ENCODE data around the gene TOGARAM1. TPM values are rescaled to one million over a fixed set of nuclear protein-coding genes. Genes with fewer than 3 reads are reported as not detected.
"Not testable (repeated sequence)": the region's sequence is repeated elsewhere in the genome, so short reads cannot be mapped to it uniquely, and the experiment has no call there.

Gene TOGARAM1
- total RNA-seq, 1 donor from 2014 or later, result 12.6 TPM

GRCh38 chr14:45068396-45068795, 106.4 kb downstream of the TOGARAM1 start:
- no peak overlapping the region for H3K4me3 ChIP-seq

GRCh38 chr14:45070215-45070614, 108.2 kb downstream of the TOGARAM1 start:
- H3K36me3 ChIP-seq, result peaks cover 9% of the 10 kb centered on the region
- no peaks in the 10 kb centered on the region for H3K27me3 ChIP-seq
- no peaks in the 10 kb centered on the region for H3K4me1 ChIP-seq
- intact Hi-C loops (cut with DNase I), result no loop called here
- DNase-seq (no peak), ATAC-seq (no peak)
- H3K4me3 ChIP-seq, result no peak overlapping the region
- no peak for TF ChIP-seq CTCF (IDR thresholded peaks at IDR 0.05)
- no peak overlapping the region for H3K27ac ChIP-seq
- no peaks in the 10 kb centered on the region for H3K9me3 ChIP-seq

More at GRCh38 chr14:45068396-45068795, 106.4 kb downstream of the TOGARAM1 start:
- no peaks in the 10 kb centered on the region for H3K4me1 ChIP-seq
- no peaks in the 10 kb centered on the region for H3K27me3 ChIP-seq
- TF ChIP-seq CTCF (IDR thresholded peaks at IDR 0.05), result no peak
- peaks cover 6% of the 10 kb centered on the region for H3K36me3 ChIP-seq
- no peaks in the 10 kb centered on the region for H3K9me3 ChIP-seq
- no peak for DNase-seq
- intact Hi-C loops (cut with DNase I), result no loop called here
- ATAC-seq, result no peak
- H3K27ac ChIP-seq, result no peak overlapping the region

GRCh38 chr14:45072126-45072525, 110.1 kb downstream of the TOGARAM1 start:
- peaks cover 9% of the 10 kb centered on the region for H3K36me3 ChIP-seq
- no peak overlapping the region for H3K27ac ChIP-seq
- no peaks in the 10 kb centered on the region for H3K9me3 ChIP-seq
- no peak for DNase-seq
- H3K4me3 ChIP-seq, result no peak overlapping the region
- no peak for ATAC-seq
- no peaks in the 10 kb centered on the region for H3K4me1 ChIP-seq
- intact Hi-C loops (cut with DNase I), result no loop called here
- TF ChIP-seq CTCF (IDR thresholded peaks at IDR 0.05), result no peak
- no peaks in the 10 kb centered on the region for H3K27me3 ChIP-seq

GRCh38 chr14:45073231-45073879, 111.4 kb downstream of the TOGARAM1 start:
- H3K9me3 ChIP-seq, result no peaks in the 10 kb centered on the region
- no peak for ATAC-seq
- intact Hi-C loops (cut with DNase I), result no loop called here

GRCh38 chr14:45078323-45078722, 116.3 kb downstream of the TOGARAM1 start:
- no peak overlapping the region for H3K27ac ChIP-seq
- H3K4me3 ChIP-seq, result no peak overlapping the region
- ATAC-seq (no peak), DNase-seq (no peak)
- H3K4me1 ChIP-seq, result no peaks in the 10 kb centered on the region
- no peaks in the 10 kb centered on the region for H3K27me3 ChIP-seq
- TF ChIP-seq CTCF (IDR thresholded peaks at IDR 0.05), result no peak
- intact Hi-C loops (cut with DNase I), result no loop called here
- H3K36me3 ChIP-seq, result peaks cover 3% of the 10 kb centered on the region
- H3K9me3 ChIP-seq, result no peaks in the 10 kb centered on the region

More at GRCh38 chr14:45073231-45073879, 111.4 kb downstream of the TOGARAM1 start:
- no peak overlapping the region for H3K27ac ChIP-seq
- no peak overlapping the region for H3K4me3 ChIP-seq
- peaks cover 9% of the 10 kb centered on the region for H3K36me3 ChIP-seq
- no peak for DNase-seq
- no peaks in the 10 kb centered on the region for H3K27me3 ChIP-seq
- no peak for TF ChIP-seq CTCF (IDR thresholded peaks at IDR 0.05)
- no peaks in the 10 kb centered on the region for H3K4me1 ChIP-seq

- intact Hi-C loops (cut with DNase I), result not testable (repeated sequence)
Measured at GRCh38 chr14:45080416-45080968, 118.5 kb downstream of the TOGARAM1 start.

GRCh38 chr14:45081096-45081495, 119.1 kb downstream of the TOGARAM1 start:
- H3K36me3 ChIP-seq; H3K27ac ChIP-seq; H3K27me3 ChIP-seq; H3K4me1 ChIP-seq; H3K9me3 ChIP-seq; ATAC-seq; intact Hi-C loops (cut with DNase I); H3K4me3 ChIP-seq; DNase-seq: not testable (repeated sequence)

More at GRCh38 chr14:45080416-45080968, 118.5 kb downstream of the TOGARAM1 start:
- H3K36me3 ChIP-seq, H3K4me1 ChIP-seq, H3K27ac ChIP-seq, ATAC-seq, H3K27me3 ChIP-seq, DNase-seq, H3K9me3 ChIP-seq, H3K4me3 ChIP-seq: not testable (repeated sequence)

Measured in upper lobe of right lung (tissue), 1 donor.